ENCODE results near the gene SRD5A3.
"Not testable (repeated sequence)": the region's sequence is repeated elsewhere in the genome, so short reads cannot be mapped to it uniquely, and the experiment has no call there.

The SRD5A3 gene

DNA sequence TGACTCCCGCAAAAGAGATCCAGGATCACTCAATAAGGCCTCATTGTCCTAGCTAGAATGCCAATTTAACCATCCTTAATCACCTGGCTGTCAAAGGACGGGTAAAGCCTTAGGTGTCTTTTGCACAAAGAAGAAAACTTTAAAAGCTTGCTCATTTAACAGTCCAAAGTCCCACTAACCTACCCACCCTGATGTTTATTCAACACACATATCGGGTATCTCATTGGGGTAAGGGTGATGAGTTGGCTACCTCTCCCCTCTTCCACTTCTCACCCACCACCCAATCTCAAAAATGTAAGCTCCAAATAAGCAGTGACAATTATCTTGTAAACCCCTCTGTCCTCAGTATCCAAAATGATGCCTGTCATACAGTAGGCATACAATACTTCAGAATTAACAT lies 988 bp upstream of the SRD5A3 start:
- DNase-seq: no peak

DNA sequence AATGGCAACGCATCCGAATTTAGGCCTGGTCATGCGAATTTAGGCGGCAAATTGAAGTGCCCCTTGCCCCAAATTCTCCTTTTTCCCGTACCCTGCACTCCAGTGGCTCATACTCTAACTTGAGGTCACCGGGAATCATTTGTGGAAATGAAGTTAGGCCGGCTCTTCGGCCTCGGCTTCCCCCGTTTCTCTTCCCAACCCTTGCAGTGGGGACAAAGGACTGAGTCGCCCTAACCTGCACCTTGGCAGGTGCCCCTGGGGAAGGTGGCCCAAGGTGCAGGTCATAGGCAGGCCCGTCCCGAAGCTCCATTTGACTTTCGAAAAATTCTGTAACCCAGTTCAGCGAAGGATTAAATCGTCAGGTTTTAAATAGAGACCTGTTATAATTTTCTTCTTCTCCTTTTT lies 811 bp downstream of the SRD5A3 start:
- DNase-seq: no peak

- no peak for DNase-seq
These were observed 1.7 kb downstream of the SRD5A3 start for GRCh38 chr4:55347610-55348228.

GRCh38 chr4:55348466-55348865 lies 2.4 kb downstream of the SRD5A3 start:
- DNase-seq: no peak

DNA sequence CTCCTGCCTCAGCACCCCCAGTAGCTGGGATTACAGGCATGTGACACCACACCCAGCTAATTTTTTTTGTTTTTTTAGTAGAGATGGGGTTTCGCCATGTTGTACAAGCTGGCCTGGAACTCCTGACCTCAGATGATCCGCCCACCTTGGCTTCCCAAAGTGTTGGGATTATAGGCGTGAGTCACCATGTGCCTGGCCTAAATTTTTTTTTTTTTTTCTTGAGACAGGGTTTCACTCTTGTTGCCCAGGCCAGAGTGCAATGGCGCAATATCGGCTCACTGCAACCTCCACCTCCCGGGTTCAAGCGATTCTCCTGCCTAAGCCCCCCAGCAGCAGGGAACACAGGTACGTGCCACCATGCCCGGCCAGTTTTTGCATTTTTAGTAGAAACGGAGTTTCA lies 4.8 kb downstream of the SRD5A3 start:
- not testable (repeated sequence) for DNase-seq

GRCh38 chr4:55351824-55352223 lies 5.8 kb downstream of the SRD5A3 start:
- no peak for DNase-seq

DNA sequence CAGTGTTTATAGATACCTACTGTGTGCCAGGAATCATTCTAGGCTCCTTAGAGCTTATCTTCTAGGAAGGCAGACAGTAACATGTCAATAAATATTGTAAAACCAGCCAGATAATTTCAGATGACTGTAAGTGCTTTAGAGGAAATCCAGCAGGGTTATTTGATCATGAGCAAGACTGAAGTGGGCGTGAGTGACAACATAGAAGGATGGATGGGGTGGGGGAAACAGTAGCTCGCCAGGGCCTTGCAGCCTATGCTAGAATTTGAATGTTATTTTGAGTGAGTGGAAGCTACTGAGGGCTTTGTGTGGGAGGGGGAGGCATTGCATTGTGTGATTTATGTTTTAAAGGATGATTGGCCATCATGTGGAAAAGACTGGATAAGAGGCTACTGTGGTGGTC lies 6.7 kb downstream of the SRD5A3 start:
- DNase-seq: no peak

- DNase-seq: not testable (repeated sequence)
These were observed 7.2 kb downstream of the SRD5A3 start for GRCh38 chr4:55353228-55353747.

DNA sequence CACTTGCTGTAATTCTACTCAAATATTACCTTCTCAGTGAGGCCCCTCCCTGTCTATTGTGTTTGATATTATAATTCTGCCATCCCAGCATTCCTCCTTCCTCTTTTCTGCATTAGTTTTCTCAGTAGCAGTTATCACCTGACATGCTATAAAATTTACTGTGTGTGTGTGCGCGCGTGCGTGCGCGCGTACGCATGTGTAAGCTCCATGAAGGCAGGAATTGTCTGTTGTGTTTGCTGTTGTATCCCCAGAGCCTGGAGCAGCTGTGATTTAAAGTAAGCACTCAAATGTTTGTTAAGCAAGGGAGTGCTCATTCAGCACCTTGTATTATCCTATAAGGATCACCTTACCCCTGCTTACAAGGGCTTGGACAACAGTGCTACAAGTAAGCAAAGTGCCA lies 8.6 kb downstream of the SRD5A3 start:
- no peak for DNase-seq

GRCh38 chr4:55355555-55355954 lies 9.5 kb downstream of the SRD5A3 start:
- no peak for DNase-seq

DNA sequence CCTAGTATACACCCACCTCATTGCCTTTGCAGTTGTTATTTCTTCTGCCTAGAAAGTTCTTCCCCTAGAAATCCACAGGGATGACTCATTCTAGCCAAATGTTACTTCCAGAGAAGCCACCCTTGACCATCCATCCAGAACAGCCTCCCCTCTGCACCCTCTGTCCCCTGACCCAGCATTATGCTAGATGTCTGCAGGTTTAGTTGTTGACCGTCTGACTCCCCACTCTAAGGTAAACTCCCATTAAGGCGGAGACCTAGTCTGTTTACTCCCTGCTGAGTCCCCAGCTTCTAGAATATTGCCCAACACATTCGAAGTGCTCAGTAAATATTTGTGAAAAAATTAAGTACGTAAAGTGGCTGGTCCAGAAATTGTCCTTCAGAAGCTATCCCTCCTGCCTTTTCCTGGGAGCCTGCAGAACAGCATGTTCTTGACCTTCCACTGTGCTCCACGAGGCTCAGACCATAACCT lies 11.0 kb downstream of the SRD5A3 start:
- no peak for DNase-seq

- no peak for DNase-seq
These were observed 12.2 kb downstream of the SRD5A3 start for GRCh38 chr4:55358246-55358645.

- DNase-seq: no peak
These were observed 12.6 kb downstream of the SRD5A3 start for GRCh38 chr4:55358668-55359067.

DNA sequence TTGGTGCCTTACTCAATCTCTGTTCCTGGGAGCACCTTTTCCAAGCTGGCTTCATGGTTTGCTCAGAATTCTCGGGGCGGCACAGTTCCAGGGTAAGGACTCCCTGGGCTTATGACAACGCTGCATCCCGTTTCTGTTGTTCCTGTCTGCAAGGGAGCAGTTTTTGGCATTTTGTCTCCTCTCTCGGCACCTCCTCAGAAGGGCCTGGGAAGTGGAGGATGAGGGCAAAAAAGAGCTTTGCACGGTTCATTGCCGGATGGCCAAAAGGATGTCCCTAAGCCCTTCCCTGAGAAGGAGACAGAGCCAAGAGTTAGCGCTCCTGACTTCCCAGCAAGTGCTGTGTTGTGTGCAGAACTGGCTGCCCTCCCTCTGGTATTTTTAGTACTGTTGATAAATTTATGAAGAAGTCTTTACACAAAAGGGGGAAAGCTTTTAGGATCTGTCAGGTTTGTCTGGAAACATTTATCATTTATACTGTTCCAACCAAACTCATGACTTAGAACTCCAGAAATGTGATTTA lies 13.4 kb downstream of the SRD5A3 start:
- DNase-seq: no peak

DNA sequence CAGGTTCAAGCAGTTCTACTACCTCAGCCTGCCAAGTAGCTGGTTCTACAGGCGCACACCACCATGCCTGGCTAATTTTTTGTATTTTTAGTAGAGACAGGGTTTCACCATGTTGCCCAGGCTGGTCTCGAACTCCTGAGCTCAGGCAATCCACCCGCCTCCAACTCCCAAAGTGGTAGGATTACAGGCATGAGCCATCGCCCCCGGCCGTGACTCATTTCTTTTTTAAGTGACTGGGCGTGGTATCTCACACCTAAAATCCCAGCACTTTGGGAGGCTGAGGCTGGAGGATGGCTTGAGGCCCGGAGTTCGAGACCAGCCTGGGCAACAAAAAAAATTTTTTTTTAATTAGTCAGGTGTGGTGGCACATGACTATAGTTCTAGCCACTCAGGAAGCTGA lies 16.9 kb downstream of the SRD5A3 start:
- DNase-seq: not testable (repeated sequence)

DNA sequence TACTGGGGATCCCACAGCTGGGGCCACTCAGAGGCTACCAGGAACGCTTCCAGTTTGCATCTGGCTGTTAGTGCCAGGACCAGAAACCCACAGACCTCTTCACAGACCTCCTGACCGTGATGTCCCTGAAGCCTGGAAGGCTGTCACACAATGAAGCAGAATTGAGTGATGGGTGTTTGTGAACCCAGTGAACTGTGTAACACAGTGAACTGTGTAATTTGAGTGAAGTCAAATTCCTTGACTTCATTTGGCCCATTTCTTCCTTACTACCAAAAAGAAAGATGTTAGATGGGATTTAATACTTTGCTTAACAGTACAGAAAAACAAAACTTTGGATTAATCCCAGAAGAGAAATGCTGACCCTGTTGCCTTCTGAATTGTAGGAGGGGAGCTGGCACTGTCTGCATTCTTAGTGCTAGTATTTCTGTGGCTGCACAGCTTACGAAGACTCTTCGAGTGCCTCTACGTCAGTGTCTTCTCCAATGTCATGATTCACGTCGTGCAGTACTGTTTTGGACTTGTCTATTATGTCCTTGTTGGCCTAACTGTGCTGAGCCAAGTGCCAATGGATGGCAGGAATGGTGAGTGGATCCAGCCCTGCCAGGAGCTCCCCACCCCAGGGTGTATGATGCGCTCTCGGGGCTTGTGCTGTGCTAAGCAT lies 17.8 kb downstream of the SRD5A3 start:
- DNase-seq: peak in 45 of 56 donors; percentile 2 to 84 (median 45)

GRCh38 chr4:55364691-55365344 lies 18.8 kb downstream of the SRD5A3 start:
- DNase-seq: peak in 46 of 56 donors; percentile 3 to 85 (median 46)

GRCh38 chr4:55365345-55365728 lies 19.3 kb downstream of the SRD5A3 start:
- peak in 2 of 56 donors; percentile 18 to 37 for DNase-seq

DNA sequence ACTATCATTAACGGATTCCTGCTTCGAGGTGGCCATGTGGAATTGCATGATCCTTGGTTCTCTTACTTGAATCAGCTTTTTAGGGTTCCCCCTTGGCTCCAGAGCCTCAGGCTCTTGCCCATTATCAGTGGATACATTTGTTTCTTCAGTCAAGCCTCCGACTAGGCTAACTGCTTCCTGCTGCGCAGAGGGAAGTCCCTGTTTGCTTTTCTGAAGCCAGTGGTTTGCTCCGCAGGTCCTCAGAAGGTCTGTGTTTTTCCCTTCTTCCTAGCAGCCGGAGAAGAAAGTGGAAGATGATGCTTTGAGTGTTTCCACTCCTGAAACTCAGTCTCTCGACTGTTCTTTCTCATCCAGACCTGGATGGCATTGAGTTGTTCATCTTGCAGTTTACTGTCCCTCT lies 20.6 kb downstream of the SRD5A3 start:
- DNase-seq: peak in 1 of 56 donors; percentile 7

DNA sequence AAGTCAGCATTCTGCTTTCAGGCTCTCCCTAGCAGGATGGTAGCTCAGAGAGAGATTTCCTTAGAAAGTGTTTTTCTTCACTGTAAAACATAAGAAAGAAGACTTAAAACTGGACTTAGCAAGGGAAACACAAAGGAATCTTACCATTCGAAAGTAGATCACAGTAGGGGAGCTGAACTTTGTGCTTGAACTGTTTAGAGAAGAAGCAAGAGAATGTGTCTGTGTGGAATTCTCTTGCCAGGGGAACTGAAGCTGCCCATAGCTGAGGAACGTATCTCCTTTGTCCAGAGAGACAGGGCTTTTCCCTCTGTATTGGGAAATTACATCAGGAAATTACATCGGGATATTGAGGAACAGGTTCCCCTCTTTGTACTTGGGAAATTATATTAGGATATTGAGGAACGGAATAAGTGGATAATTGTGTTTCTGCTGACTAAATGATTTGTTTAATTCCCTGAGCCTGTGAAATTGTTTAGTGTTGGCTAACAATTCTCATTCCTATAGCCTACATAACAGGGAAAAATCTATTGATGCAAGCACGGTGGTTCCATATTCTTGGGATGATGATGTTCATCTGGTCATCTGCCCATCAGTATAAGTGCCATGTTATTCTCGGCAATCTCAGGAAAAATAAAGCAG lies 21.2 kb downstream of the SRD5A3 start:
- DNase-seq: no peak

- DNase-seq: no peak
These were observed 23.9 kb downstream of the SRD5A3 start for GRCh38 chr4:55369968-55370367.

GRCh38 chr4:55372259-55372658 lies 26.2 kb downstream of the SRD5A3 start:
- DNase-seq: no peak
